LNCaP clone FGC (cell line): ENCODE results near the gene FBXO40.

ENCODE experiments used
- DNase-seq: peaks from one replicate; pipeline ENCODE4 v3.0.0-alpha.2; 2011; ENCODE audit warnings: low read depth
- H3K4me3 ChIP-seq: 2 replicates; pipeline ENCODE4 v1.5.1; 2011; ENCODE audit warnings: mild to moderate bottlenecking, low read depth, low read length, control low read depth
- CTCF ChIP-seq: IDR thresholded peaks from 2 replicates; pipeline ENCODE4 v1.5.1; 2012; ENCODE audit warnings: mild to moderate bottlenecking; ENCODE audit not compliant: control insufficient read depth, insufficient read depth; ENCODE audit errors: extremely low read depth

Gene FBXO40, protein sequence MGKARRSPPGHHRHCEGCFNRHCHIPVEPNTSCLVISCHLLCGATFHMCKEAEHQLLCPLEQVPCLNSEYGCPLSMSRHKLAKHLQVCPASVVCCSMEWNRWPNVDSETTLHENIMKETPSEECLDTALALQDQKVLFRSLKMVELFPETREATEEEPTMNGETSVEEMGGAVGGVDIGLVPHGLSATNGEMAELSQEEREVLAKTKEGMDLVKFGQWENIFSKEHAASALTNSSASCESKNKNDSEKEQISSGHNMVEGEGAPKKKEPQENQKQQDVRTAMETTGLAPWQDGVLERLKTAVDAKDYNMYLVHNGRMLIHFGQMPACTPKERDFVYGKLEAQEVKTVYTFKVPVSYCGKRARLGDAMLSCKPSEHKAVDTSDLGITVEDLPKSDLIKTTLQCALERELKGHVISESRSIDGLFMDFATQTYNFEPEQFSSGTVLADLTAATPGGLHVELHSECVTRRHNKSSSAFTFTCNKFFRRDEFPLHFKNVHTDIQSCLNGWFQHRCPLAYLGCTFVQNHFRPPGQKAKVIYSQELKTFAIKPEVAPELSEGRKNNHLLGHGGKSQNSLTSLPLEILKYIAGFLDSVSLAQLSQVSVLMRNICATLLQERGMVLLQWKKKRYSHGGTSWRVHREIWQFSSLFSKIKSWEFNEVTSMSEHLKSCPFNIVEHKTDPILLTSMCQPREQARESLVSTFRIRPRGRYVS

DNA sequence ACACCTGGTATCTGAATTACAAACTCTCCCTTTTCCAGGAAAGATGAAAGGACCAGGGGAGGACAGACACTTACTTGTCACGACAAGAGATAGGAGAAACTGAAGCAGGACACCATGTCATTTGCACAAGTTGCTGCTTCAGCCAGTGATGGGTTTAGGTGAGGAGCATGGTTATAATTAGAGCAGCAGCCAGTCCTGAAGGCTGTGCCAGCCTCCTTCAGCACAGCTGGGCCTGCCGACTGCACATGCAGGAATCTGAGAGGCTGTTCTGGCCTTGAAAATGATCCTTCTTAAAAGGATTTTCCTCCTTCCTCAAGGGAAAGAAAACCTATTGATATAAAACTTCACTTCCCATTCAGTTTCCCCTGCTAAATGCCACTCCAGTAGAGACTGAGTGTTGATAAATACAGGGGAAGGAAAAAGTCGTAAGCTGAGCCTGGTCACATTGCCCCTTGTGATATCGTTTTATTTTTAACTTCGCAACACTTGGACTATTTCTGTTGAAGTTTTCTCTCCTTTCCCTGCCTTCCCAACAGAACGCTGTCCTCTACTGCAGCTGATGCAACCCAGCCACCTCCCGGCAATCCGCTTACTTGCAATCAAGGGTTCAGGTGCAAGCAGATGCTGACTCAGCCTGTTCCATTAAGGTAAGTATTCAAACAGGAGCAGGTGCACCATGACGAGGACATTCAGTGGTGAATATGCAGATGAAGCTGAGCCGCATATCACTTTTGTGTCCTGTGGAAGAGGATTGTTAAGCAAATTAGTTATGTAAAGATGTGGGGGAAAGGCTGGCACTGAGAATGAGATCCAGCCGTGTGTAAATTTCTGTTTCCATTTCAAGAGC, at the start of gene FBXO40:
TSS of gene FBXO40 (plus strand) at position 524 of the 847 bp plus-strand sequence. CDS start 27,197 bp downstream, outside the sequence.
- DNase-seq, result no peak
- no peak within 1 kb of the TSS for H3K4me3 ChIP-seq
- TF ChIP-seq CTCF, result no peak

- no peak for DNase-seq
- no peak for TF ChIP-seq CTCF
- peak overlapping the region; percentile 83 for H3K4me3 ChIP-seq
Observed at GRCh38 chr3:121545049-121545573, 48.1 kb upstream of the FBXO40 start.

GRCh38 chr3:121545574-121546455, 47.4 kb upstream of the FBXO40 start, which contains the start of gene POLQ:
POLQ (minus strand) TSS chr3:121545988; CDS start chr3:121545877, 111 bp downstream.
- no peak for TF ChIP-seq CTCF
- peak within 1 kb of the TSS; percentile 83 for H3K4me3 ChIP-seq
- DNase-seq, result peak; percentile 89

DNA sequence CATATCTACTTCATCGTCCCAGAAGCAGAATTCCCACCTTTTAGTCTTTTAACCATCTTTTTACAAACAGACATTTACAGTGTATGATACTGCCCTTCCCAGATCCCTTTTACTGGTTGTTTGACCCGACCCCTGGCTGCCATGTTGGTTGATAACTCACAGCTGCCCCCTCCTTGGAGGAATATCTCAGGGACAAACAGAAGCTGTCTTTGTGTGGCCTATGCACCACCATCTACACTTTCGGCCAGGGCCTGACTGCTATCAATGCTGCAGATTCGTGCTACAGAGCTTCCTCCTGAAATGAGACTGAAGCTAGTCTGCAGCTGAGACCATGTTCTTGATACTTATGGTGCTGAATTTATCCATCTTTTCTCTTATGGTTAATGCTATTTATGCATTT, 40.8 kb upstream of the FBXO40 start:
- TF ChIP-seq CTCF, result no peak
- no peak for DNase-seq

DNA sequence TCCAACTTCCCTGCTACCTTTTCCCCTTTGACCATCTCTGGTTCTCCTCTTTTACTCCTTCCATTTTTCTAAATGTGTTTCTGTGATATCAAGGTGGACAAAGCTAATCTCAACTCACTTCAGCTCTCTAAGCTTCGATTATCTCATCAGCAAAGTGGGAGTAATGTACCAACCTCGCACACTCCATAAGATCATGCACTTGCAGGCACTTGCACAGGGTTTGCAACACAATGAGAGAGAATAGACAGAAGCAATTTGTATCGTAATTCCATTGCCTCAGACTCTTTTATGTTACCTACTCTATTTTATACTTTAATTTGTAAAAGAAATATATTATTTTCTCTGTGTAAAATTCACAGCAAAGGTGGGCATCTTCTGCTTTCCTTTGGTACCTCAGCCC, 40.4 kb upstream of the FBXO40 start:
- no peak overlapping the region for H3K4me3 ChIP-seq
- DNase-seq, result no peak
- no peak for TF ChIP-seq CTCF

More for the DNA sequence above, 40.8 kb upstream of the FBXO40 start:
- H3K4me3 ChIP-seq, result no peak overlapping the region

GRCh38 chr3:121557426-121557934, 35.7 kb upstream of the FBXO40 start:
- no peak for TF ChIP-seq CTCF
- no peak for DNase-seq
- H3K4me3 ChIP-seq, result no peak overlapping the region
